ENCODE data around the gene WNT3A. TPM values are rescaled to one million over a fixed set of nuclear protein-coding genes. Genes with fewer than 3 reads are reported as not detected.

WNT3A gene
- total RNA-seq, 2 donors from 2014 or later = 0.11 to 0.46 TPM

- Histone ChIP-seq H3K9me3 (ENCODE audit: control insufficient read depth, low read length) (no peaks in the 10 kb centered on the region), H3K9ac (ENCODE audit: extremely low read depth, low read length, poor library complexity, severe bottlenecking) (no peak overlapping the region), H3K4me1 (ENCODE audit: control insufficient read depth, insufficient read depth, low read length) (no peaks in the 10 kb centered on the region), H3K27ac (ENCODE audit: low read depth, low read length) (no peak overlapping the region), H3K27me3 (ENCODE audit: control insufficient read depth, insufficient read depth, low read length, poor library complexity, severe bottlenecking) (peaks cover 24% of the 10 kb centered on the region), H3K4me3 (ENCODE audit: low read length) (no peak overlapping the region), H3K36me3 (ENCODE audit: control insufficient read depth, insufficient read depth, low read length) (no peaks in the 10 kb centered on the region)
- TF ChIP-seq CTCF (conservative IDR thresholded peaks at IDR 0.05) = no peak
- H3K4me1 Mint-ChIP-seq = no peaks in the 10 kb centered on the region
- no peaks in the 10 kb centered on the region for H3K36me3 Mint-ChIP-seq (ENCODE audit: low read depth)
- no peak overlapping the region for H3K4me3 Mint-ChIP-seq
- H3K27ac Mint-ChIP-seq = no peak overlapping the region
- H3K9me3 Mint-ChIP-seq = no peaks in the 10 kb centered on the region
- DNase-seq = peak; percentile 37
- H3K27me3 Mint-ChIP-seq (ENCODE audit: insufficient read depth) = peaks cover 53% of the 10 kb centered on the region
- WGBS, 2 experiments (ENCODE audit: insufficient coverage in 1 of 2, insufficient read length in 1 of 2) = 86 to 95% methylated on average over 8 to 21 of the region's 21 CpGs
These were observed 8.7 kb downstream of the WNT3A start for GRCh38 chr1:228015276-228016180.

- Histone ChIP-seq H3K4me1 (ENCODE audit: control insufficient read depth, insufficient read depth, low read length) (no peaks in the 10 kb centered on the region), H3K36me3 (ENCODE audit: control insufficient read depth, insufficient read depth, low read length) (no peaks in the 10 kb centered on the region), H3K27ac (ENCODE audit: low read depth, low read length) (no peak overlapping the region), H3K9me3 (ENCODE audit: control insufficient read depth, low read length) (no peaks in the 10 kb centered on the region), H3K4me3 (ENCODE audit: low read length) (no peak overlapping the region), H3K27me3 (ENCODE audit: control insufficient read depth, insufficient read depth, low read length, poor library complexity, severe bottlenecking) (peaks cover 18% of the 10 kb centered on the region), H3K9ac (ENCODE audit: extremely low read depth, low read length, poor library complexity, severe bottlenecking) (no peak overlapping the region)
- H3K4me1 Mint-ChIP-seq = no peaks in the 10 kb centered on the region
- 80 to 94% methylated on average over 2 of the region's 2 CpGs for WGBS, 2 experiments (ENCODE audit: insufficient coverage in 1 of 2, insufficient read length in 1 of 2)
- no peaks in the 10 kb centered on the region for H3K9me3 Mint-ChIP-seq
- no peak for DNase-seq
- peaks cover 46% of the 10 kb centered on the region for H3K27me3 Mint-ChIP-seq (ENCODE audit: insufficient read depth)
- no peak for TF ChIP-seq CTCF (conservative IDR thresholded peaks at IDR 0.05)
- H3K27ac Mint-ChIP-seq = no peak overlapping the region
- H3K36me3 Mint-ChIP-seq (ENCODE audit: low read depth) = no peaks in the 10 kb centered on the region
- H3K4me3 Mint-ChIP-seq = no peak overlapping the region
These were observed 9.3 kb downstream of the WNT3A start for GRCh38 chr1:228016181-228016510.

- no peak overlapping the region for H3K27ac Mint-ChIP-seq
- H3K27me3 Mint-ChIP-seq (ENCODE audit: insufficient read depth) = peaks cover 40% of the 10 kb centered on the region
- no peak for TF ChIP-seq CTCF (conservative IDR thresholded peaks at IDR 0.05)
- H3K9me3 ChIP-seq (ENCODE audit: control insufficient read depth, low read length) = no peaks in the 10 kb centered on the region
- H3K4me3 ChIP-seq (ENCODE audit: low read length) = no peak overlapping the region
- no peaks in the 10 kb centered on the region for H3K4me1 ChIP-seq (ENCODE audit: control insufficient read depth, insufficient read depth, low read length)
- H3K27ac ChIP-seq (ENCODE audit: low read depth, low read length) = no peak overlapping the region
- H3K9ac ChIP-seq (ENCODE audit: extremely low read depth, low read length, poor library complexity, severe bottlenecking) = no peak overlapping the region
- H3K4me3 Mint-ChIP-seq = no peak overlapping the region
- no peaks in the 10 kb centered on the region for H3K36me3 ChIP-seq (ENCODE audit: control insufficient read depth, insufficient read depth, low read length)
- WGBS, 2 experiments (ENCODE audit: insufficient coverage in 1 of 2, insufficient read length in 1 of 2) = 71 to 80% methylated on average over 4 to 12 of the region's 12 CpGs
- H3K4me1 Mint-ChIP-seq = no peaks in the 10 kb centered on the region
- peaks cover 11% of the 10 kb centered on the region for H3K27me3 ChIP-seq (ENCODE audit: control insufficient read depth, insufficient read depth, low read length, poor library complexity, severe bottlenecking)
- H3K9me3 Mint-ChIP-seq = no peaks in the 10 kb centered on the region
- DNase-seq = peak; percentile 38
- no peaks in the 10 kb centered on the region for H3K36me3 Mint-ChIP-seq (ENCODE audit: low read depth)
These were observed 10.0 kb downstream of the WNT3A start for GRCh38 chr1:228016653-228017355.
